Vagina (tissue), 2 donors: ENCODE data around the gene ING1. TPM values are rescaled to one million over a fixed set of nuclear protein-coding genes. Genes with fewer than 3 reads are reported as not detected.

Experiments
- DNase-seq, 2 donors: peaks; one replicate each; pipeline ENCODE4 v3.0.0-alpha.2; 2017; ENCODE audit errors: extremely low spot score in 2 of 2
- H3K27ac ChIP-seq: fragments of 200-600 bp; sonication (generic); one replicate; pipeline ENCODE4 v1.5.1; 2019
- H3K27me3 ChIP-seq: fragments of 200-600 bp; sonication (generic); one replicate; pipeline ENCODE4 v1.5.1; 2019
- H3K36me3 ChIP-seq, 2 donors: fragments of 200-600 bp; sonication (generic); one replicate each; pipeline ENCODE4 v1.5.1; 2017 to 2019
- H3K4me1 ChIP-seq: fragments of 200-600 bp; sonication (generic); one replicate; pipeline ENCODE4 v1.5.1; 2019
- H3K4me3 ChIP-seq, 2 donors: fragments of 200-600 bp; sonication (generic); 1 replicate in 1 of 2; 2 replicates in 1 of 2; pipeline ENCODE4 v1.5.1; 2016 to 2019
- H3K9me3 ChIP-seq: fragments of 200-600 bp; sonication (generic); one replicate; pipeline ENCODE4 v1.5.1; 2019
- POLR2A ChIP-seq, 2 donors: fragments of 450-650 bp; IDR thresholded peaks; one replicate each; pipeline ENCODE4 v1.6.1; 2017; ENCODE audit warnings: antibody characterized with exemption in 2 of 2, mild to moderate bottlenecking in 2 of 2, moderate library complexity in 2 of 2
- POLR2AphosphoS5 ChIP-seq, 2 donors: sonication (generic); formaldehyde crosslinking; IDR thresholded peaks; one replicate each; pipeline ENCODE4 v1.9.0; 2017; ENCODE audit warnings: antibody characterized with exemption in 2 of 2, mild to moderate bottlenecking in 2 of 2, low read depth in 1 of 2; ENCODE audit not compliant: insufficient read depth in 1 of 2
- intact Hi-C: fragments of 100-400 bp; cut with DNase I; formaldehyde crosslinking; loops from one replicate; pipeline ENCODE4 v1.15.1; 2023
- total RNA-seq: library from RNA; depleted of rRNA; stranded (reverse); fragments of >200 nt; gene quantifications from one replicate; pipeline ENCODE4 v1.2.3, GENCODE V29; 2016
- TF ChIP-seq, protein P1 (sequence below), 3 experiments: fragments of 450-650 bp in 2 of 3; fragments of 200-600 bp in 1 of 3; sonication (generic) in 1 of 3; IDR thresholded peaks; one replicate each; pipeline ENCODE4 v1.5.1; 2017 to 2019; ENCODE audit warnings: antibody characterized with exemption in 3 of 3, mild to moderate bottlenecking in 2 of 3, moderate library complexity in 2 of 3

The ING1 gene
- total RNA-seq, 1 donor from 2014 or later: 25.5 TPM

GRCh38 chr13:110712849-110713641, 455 bp upstream of the ING1 start:
- H3K27ac ChIP-seq: peak overlapping the region; percentile 100
- no peaks in the 10 kb centered on the region for H3K27me3 ChIP-seq
- H3K9me3 ChIP-seq: no peaks in the 10 kb centered on the region
- TF ChIP-seq POLR2A (IDR thresholded peaks at IDR 0.05): peak in 1 of 2 donors; percentile 98
- TF ChIP-seq, protein P1, sequence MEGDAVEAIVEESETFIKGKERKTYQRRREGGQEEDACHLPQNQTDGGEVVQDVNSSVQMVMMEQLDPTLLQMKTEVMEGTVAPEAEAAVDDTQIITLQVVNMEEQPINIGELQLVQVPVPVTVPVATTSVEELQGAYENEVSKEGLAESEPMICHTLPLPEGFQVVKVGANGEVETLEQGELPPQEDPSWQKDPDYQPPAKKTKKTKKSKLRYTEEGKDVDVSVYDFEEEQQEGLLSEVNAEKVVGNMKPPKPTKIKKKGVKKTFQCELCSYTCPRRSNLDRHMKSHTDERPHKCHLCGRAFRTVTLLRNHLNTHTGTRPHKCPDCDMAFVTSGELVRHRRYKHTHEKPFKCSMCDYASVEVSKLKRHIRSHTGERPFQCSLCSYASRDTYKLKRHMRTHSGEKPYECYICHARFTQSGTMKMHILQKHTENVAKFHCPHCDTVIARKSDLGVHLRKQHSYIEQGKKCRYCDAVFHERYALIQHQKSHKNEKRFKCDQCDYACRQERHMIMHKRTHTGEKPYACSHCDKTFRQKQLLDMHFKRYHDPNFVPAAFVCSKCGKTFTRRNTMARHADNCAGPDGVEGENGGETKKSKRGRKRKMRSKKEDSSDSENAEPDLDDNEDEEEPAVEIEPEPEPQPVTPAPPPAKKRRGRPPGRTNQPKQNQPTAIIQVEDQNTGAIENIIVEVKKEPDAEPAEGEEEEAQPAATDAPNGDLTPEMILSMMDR (IDR thresholded peaks at IDR 0.05): peak in 1 of 3 experiments; percentile 22
- peak; percentile 95 to 99 for TF ChIP-seq POLR2AphosphoS5 (IDR thresholded peaks at IDR 0.05; ENCODE audit: insufficient read depth in 1 of 2, low read depth in 1 of 2)
- no peaks in the 10 kb centered on the region for H3K36me3 ChIP-seq
- H3K4me3 ChIP-seq: peak overlapping the region; percentile 62 to 93
- peaks cover 31% of the 10 kb centered on the region for H3K4me1 ChIP-seq
- intact Hi-C loops: no loop called here
- DNase-seq: peak; percentile 100

DNA sequence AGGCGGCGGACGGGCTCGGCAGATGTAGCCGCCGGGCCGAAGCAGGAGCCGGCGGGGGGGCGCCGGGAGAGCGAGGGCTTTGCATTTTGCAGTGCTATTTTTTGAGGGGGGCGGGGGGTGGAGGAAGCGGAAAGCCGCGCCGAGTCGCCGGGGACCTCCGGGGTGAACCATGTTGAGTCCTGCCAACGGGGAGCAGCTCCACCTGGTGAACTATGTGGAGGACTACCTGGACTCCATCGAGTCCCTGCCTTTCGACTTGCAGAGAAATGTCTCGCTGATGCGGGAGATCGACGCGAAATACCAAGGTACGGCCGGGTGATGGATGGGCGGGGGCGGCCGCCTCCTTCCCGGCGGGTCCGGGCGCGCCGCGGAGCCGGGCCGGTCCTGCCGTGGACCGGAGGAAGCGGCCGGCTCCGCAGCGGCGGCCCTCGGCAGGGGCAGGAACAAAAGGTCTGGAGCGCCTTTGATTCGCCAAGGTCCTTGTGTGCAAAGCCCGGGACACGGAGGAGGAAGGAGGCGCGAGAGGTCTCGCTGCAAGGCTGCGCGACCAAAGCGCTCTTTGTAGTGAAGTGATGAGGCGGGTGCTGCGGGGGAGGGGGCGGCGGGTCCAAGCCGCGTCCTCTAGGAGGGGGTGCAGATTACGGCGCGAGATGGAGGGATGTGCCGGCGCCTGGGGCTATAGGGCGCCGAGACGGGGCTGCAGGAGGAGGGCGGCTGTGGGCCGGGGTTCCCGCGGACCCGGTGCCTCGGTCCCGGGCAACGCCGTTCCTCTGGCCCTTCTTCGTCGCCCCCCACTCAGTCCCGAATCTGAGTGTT, 689 bp downstream of the ING1 start:
- Histone ChIP-seq H3K27me3 (no peaks in the 10 kb centered on the region), H3K4me1 (peaks cover 35% of the 10 kb centered on the region), H3K4me3 (peak overlapping the region; percentile 62 to 93), H3K36me3 (peaks cover 0 to 1% of the 10 kb centered on the region in 2 donors), H3K9me3 (no peaks in the 10 kb centered on the region), H3K27ac (peak overlapping the region; percentile 100)
- no peak for DNase-seq
- intact Hi-C loops: no loop called here
- TF ChIP-seq, protein P1 (IDR thresholded peaks at IDR 0.05): no peak
- TF ChIP-seq POLR2AphosphoS5 (IDR thresholded peaks at IDR 0.05; ENCODE audit: insufficient read depth in 1 of 2, low read depth in 1 of 2): no peak
- TF ChIP-seq POLR2A (IDR thresholded peaks at IDR 0.05): no peak

GRCh38 chr13:110714797-110715394, 1.4 kb downstream of the ING1 start:
- peak in 1 of 2 donors; percentile 90 for DNase-seq

DNA sequence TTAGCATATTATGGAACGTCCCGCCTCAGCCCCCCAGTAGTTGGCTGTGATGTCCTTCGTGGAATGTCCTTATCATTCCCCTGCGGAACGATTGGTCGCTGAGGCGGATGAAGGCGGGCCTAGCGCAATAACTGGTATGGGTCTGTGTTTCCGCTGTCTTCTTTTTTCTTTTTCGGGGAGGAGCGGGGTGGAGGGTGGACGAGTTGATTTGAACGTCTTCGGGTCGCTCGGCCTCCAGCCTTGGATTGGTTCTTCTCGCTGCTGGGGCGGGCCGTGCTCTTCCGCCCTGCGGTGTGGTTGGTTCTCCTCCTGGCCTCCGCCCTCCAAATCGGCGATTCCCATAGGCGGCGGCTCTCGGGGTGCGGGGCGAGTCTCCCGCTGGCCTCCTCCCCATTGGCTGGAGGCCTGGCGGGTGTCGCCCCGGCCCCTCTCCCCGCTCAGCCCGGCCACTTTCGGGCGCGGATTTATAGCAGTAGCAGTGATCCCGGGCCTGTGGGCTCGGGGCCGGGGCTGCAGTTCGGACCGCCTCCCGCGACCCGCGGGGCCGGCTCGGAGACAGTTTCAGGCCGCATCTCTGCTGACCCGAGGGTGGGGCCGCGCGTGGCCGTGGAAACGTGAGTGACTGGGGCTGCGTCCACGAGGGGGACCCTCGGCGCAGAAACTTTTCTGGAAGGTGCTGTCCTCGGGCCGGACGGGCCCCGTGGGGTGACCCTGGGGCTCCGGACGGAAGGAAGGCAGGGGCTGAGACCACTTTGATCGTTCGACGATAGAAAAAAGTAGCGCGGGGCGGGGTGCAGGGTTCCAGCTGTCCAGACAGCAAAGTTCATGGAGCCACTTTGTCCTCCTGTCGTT, 2.1 kb downstream of the ING1 start:
- Histone ChIP-seq H3K27ac (peak overlapping the region; percentile 100), H3K36me3 (peaks cover 0 to 13% of the 10 kb centered on the region in 2 donors), H3K4me1 (peaks cover 35% of the 10 kb centered on the region), H3K27me3 (no peaks in the 10 kb centered on the region), H3K4me3 (peak overlapping the region; percentile 88 to 93), H3K9me3 (no peaks in the 10 kb centered on the region)
- TF ChIP-seq POLR2AphosphoS5 (IDR thresholded peaks at IDR 0.05; ENCODE audit: insufficient read depth in 1 of 2, low read depth in 1 of 2) (peak; percentile 91 to 99), POLR2A (IDR thresholded peaks at IDR 0.05) (peak in 1 of 2 donors; percentile 88)
- TF ChIP-seq, protein P1 (IDR thresholded peaks at IDR 0.05): peak in 1 of 3 experiments; percentile 10
- intact Hi-C loops: no loop called here
- DNase-seq: peak in 1 of 2 donors; percentile 100

More at GRCh38 chr13:110714797-110715394, 1.4 kb downstream of the ING1 start:
- Histone ChIP-seq H3K27me3 (no peaks in the 10 kb centered on the region), H3K36me3 (peaks cover 0 to 8% of the 10 kb centered on the region in 2 donors), H3K4me1 (peaks cover 35% of the 10 kb centered on the region), H3K27ac (peak overlapping the region; percentile 100), H3K9me3 (no peaks in the 10 kb centered on the region), H3K4me3 (peak overlapping the region; percentile 62 to 93)
- TF ChIP-seq, protein P1 (IDR thresholded peaks at IDR 0.05): peak in 1 of 3 experiments; percentile 5
- peak; percentile 97 to 100 for TF ChIP-seq POLR2A (IDR thresholded peaks at IDR 0.05)
- peak in 1 of 2 donors; percentile 89 for TF ChIP-seq POLR2AphosphoS5 (IDR thresholded peaks at IDR 0.05; ENCODE audit: insufficient read depth in 1 of 2, low read depth in 1 of 2)
- intact Hi-C loops: no loop called here
